ENCODE measurements around the gene LRRC23. TPM values are rescaled to one million over a fixed set of nuclear protein-coding genes. Genes with fewer than 3 reads are reported as not detected.
"Not testable (repeated sequence)": the region's sequence is repeated elsewhere in the genome, so short reads cannot be mapped to it uniquely, and the experiment has no call there.

The LRRC23 gene
- total and polyA plus RNA-seq, 2 experiments from 2014 or later = 2.4 to 9.1 TPM

DNA sequence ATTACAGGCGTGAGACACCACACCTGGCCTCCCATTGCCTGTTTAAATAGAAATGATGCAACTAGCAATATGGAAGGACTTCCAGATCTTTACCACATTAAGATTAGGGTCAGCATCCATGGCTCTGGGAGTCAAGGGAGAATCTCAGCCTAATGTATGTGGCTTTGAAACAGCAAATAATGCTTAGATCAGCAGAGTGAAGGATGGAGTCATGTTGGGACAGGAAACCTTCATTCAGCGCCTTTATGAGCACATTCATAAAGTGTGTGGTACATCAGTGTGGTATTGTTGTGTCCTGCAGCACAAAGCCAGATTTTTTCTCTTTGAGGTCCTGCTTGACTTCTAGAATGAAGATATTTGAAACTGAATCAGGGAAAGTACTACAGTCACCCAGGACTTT lies 16.3 kb upstream of the LRRC23 start:
- peaks cover 38% of the 10 kb centered on the region for H3F3A ChIP-seq (replicated peaks; ENCODE audit: low read depth)
- no peaks in the 10 kb centered on the region for H3K27me3 ChIP-seq (ENCODE audit: insufficient read depth)
- Mint-ChIP-seq H3K9me3 (no peaks in the 10 kb centered on the region; the same call in 1 of the 3 replicates), H3K36me3 (ENCODE audit: low read depth) (0 out of 3 replicates have a peak, but pooled peaks cover 4% of the 10 kb centered on the region), H3K27me3 (ENCODE audit: insufficient read depth, low read depth, poor library complexity) (peaks cover 18% of the 10 kb centered on the region), H3K4me3 (no peak overlapping the region; the same call in 2 of the 3 replicates), H3K4me1 (peaks cover 33% of the 10 kb centered on the region), H3K27ac (peak overlapping the region; percentile 78; the same call in 1 of the 2 replicates)
- H3K4me2 ChIP-seq = peak overlapping the region; percentile 51
- H3K4me1 ChIP-seq (ENCODE audit: insufficient read depth) = peaks cover 45% of the 10 kb centered on the region
- ATAC-seq (no peak), DNase-seq (ENCODE audit: low spot score) (no peak)
- H3K27ac ChIP-seq (ENCODE audit: low read depth) = peak overlapping the region; percentile 90
- no peaks in the 10 kb centered on the region for H3K9me2 ChIP-seq (ENCODE audit: insufficient read depth)
- H3K4me3 ChIP-seq = no peak overlapping the region
- H2AFZ ChIP-seq = no peak overlapping the region
- no peaks in the 10 kb centered on the region for H3K36me3 ChIP-seq (ENCODE audit: insufficient read depth)
- H4K20me1 ChIP-seq (replicated peaks; ENCODE audit: insufficient read depth) = no peaks in the 10 kb centered on the region
- H3K79me2 ChIP-seq (replicated peaks; ENCODE audit: insufficient read depth) = no peaks in the 10 kb centered on the region
- no peak for TF ChIP-seq EZH2phosphoT487 (IDR thresholded peaks at IDR 0.05; ENCODE audit: unreplicated experiment)
- no peak for TF ChIP-seq ZNF331 (CRISPR knock-in tag; IDR thresholded peaks at IDR 0.05; ENCODE audit: low read depth)

GRCh38 chr12:6888794-6889193 lies 15.8 kb upstream of the LRRC23 start:
- not testable (repeated sequence) for H2AFZ ChIP-seq; H3K79me2 ChIP-seq (replicated peaks; ENCODE audit: insufficient read depth); H3K4me3 Mint-ChIP-seq; H3K36me3 ChIP-seq (ENCODE audit: insufficient read depth); ATAC-seq; H3K9me3 Mint-ChIP-seq; H3K36me3 Mint-ChIP-seq (ENCODE audit: low read depth); DNase-seq (ENCODE audit: low spot score); H3K27me3 ChIP-seq (ENCODE audit: insufficient read depth); H3K9me2 ChIP-seq (ENCODE audit: insufficient read depth); H4K20me1 ChIP-seq (replicated peaks; ENCODE audit: insufficient read depth); H3K4me3 ChIP-seq
- peaks cover 18% of the 10 kb centered on the region for H3K27me3 Mint-ChIP-seq (ENCODE audit: insufficient read depth, low read depth, poor library complexity)
- peak overlapping the region; percentile 78; the same call in 1 of the 2 replicates for H3K27ac Mint-ChIP-seq
- Histone ChIP-seq H3F3A (replicated peaks; ENCODE audit: low read depth) (peaks cover 38% of the 10 kb centered on the region), H3K27ac (ENCODE audit: low read depth) (peak overlapping the region; percentile 90), H3K4me2 (peak overlapping the region; percentile 51; the same call in 1 of the 2 replicates), H3K4me1 (ENCODE audit: insufficient read depth) (peaks cover 45% of the 10 kb centered on the region)
- H3K4me1 Mint-ChIP-seq = peaks cover 33% of the 10 kb centered on the region

GRCh38 chr12:6889775-6890573 lies 14.6 kb upstream of the LRRC23 start:
- peaks cover 28% of the 10 kb centered on the region for H3F3A ChIP-seq (replicated peaks; ENCODE audit: low read depth)
- H3K9me3 Mint-ChIP-seq; H3K79me2 ChIP-seq (replicated peaks; ENCODE audit: insufficient read depth); H2AFZ ChIP-seq; H3K27me3 ChIP-seq (ENCODE audit: insufficient read depth); H4K20me1 ChIP-seq (replicated peaks; ENCODE audit: insufficient read depth); H3K36me3 Mint-ChIP-seq (ENCODE audit: low read depth); ATAC-seq; H3K36me3 ChIP-seq (ENCODE audit: insufficient read depth); H3K9me2 ChIP-seq (ENCODE audit: insufficient read depth): not testable (repeated sequence)
- peak overlapping the region; percentile 46; the same call in 1 of the 2 replicates for H3K4me3 ChIP-seq
- DNase-seq (ENCODE audit: low spot score) = peak; percentile 33
- peak overlapping the region; percentile 68 for H3K4me3 Mint-ChIP-seq
- H3K4me1 Mint-ChIP-seq = peaks cover 25% of the 10 kb centered on the region
- peaks cover 40% of the 10 kb centered on the region for H3K4me1 ChIP-seq (ENCODE audit: insufficient read depth)
- H3K27me3 Mint-ChIP-seq (ENCODE audit: insufficient read depth, low read depth, poor library complexity) = peaks cover 18% of the 10 kb centered on the region
- H3K27ac ChIP-seq (ENCODE audit: low read depth) = peak overlapping the region; percentile 97
- H3K27ac Mint-ChIP-seq = peak overlapping the region; percentile 100
- peak overlapping the region; percentile 73 for H3K4me2 ChIP-seq

Data from GM23338 (cell line).